Measurements from ENCODE around the gene ATP13A1. TPM values are rescaled to one million over a fixed set of nuclear protein-coding genes. Genes with fewer than 3 reads are reported as not detected.
A peak's percentile ranks its signal among the peaks of the same experiment; 100 is the strongest.

ATP13A1 gene
- 30.7 TPM for polyA plus RNA-seq (2013, experiment 1 of 2)
- 29.8 TPM for polyA plus RNA-seq (2013, experiment 2 of 2)

GRCh38 chr19:19663256-19664120, at the start of gene ATP13A1:
Gene ATP13A1, minus strand, starts transcription at chr19:19663676. Its CDS starts 10 bp downstream, at chr19:19663666.
- Histone ChIP-seq H3K9me3 (ENCODE audit: control insufficient read depth, low read length) (no peaks in the 10 kb centered on the region), H2BK15ac (ENCODE audit: low read depth, poor library complexity, severe bottlenecking) (peak within 1 kb of the TSS; percentile 75), H2AK5ac (ENCODE audit: low read length, severe bottlenecking) (no peak within 1 kb of the TSS), H3K4me3 (ENCODE audit: insufficient read depth in 1 of 2, low read depth in 1 of 2, low read length in 2 of 2) (peak within 1 kb of the TSS; percentile 99), H3K79me1 (replicated peaks; ENCODE audit: low read length, poor library complexity, severe bottlenecking) (peaks cover 8% of the 10 kb centered on the region), H3K4me1 (ENCODE audit: control insufficient read depth, insufficient read depth, low read depth, low read length) (peaks cover 20% of the 10 kb centered on the region), H3K4ac (ENCODE audit: low read depth in 1 of 2, low read length in 2 of 2) (peak within 1 kb of the TSS; percentile 85 to 95), H2BK120ac (ENCODE audit: low read depth, low read length) (peak within 1 kb of the TSS; percentile 92), H3K27me3 (ENCODE audit: control insufficient read depth in 1 of 2, insufficient read depth in 1 of 2, low read length in 2 of 2) (no peaks in the 10 kb centered on the region), H3K4me2 (ENCODE audit: low read length, poor library complexity, severe bottlenecking) (peak within 1 kb of the TSS; percentile 85), H2BK12ac (ENCODE audit: low read length in 2 of 2) (no peak within 1 kb of the TSS), H3K27ac (ENCODE audit: low read length, poor library complexity, severe bottlenecking) (peak within 1 kb of the TSS; percentile 92), H3K14ac (ENCODE audit: low read length in 2 of 2) (peak within 1 kb of the TSS in 1 of 2 experiments; percentile 91), H4K8ac (ENCODE audit: low read length) (peak within 1 kb of the TSS; percentile 96), H3K9ac (ENCODE audit: low read length) (peak within 1 kb of the TSS; percentile 96), H2AFZ (ENCODE audit: low read depth, low read length) (peak within 1 kb of the TSS; percentile 88), H4K91ac (ENCODE audit: low read length) (peak within 1 kb of the TSS; percentile 96), H3K23ac (ENCODE audit: low read length in 2 of 2) (peak within 1 kb of the TSS; percentile 83 to 99), H3K18ac (ENCODE audit: low read depth in 1 of 2, low read length in 2 of 2) (peak within 1 kb of the TSS; percentile 85 to 97), H3K36me3 (ENCODE audit: control insufficient read depth in 1 of 2, insufficient read depth in 2 of 2, low read depth in 1 of 2, low read length in 2 of 2) (peaks cover 22 to 24% of the 10 kb centered on the region in 2 experiments), H2BK5ac (ENCODE audit: low read depth, low read length, poor library complexity, severe bottlenecking) (peak within 1 kb of the TSS; percentile 86)
- WGBS = 1% methylated on average over 76 of the region's 85 CpGs
- peak; percentile 98 for DNase-seq

GRCh38 chr19:19711934-19712828, 48.7 kb upstream of the ATP13A1 start:
- DNase-seq = peak; percentile 6
- H3K23ac ChIP-seq (ENCODE audit: low read length in 2 of 2) = no peak overlapping the region
- no peak overlapping the region for H3K4me2 ChIP-seq (ENCODE audit: low read length, poor library complexity, severe bottlenecking)
- H3K9ac ChIP-seq (ENCODE audit: low read length) = no peak overlapping the region
- H4K91ac ChIP-seq (ENCODE audit: low read length) = no peak overlapping the region
- no peak overlapping the region for H2BK5ac ChIP-seq (ENCODE audit: low read depth, low read length, poor library complexity, severe bottlenecking)
- peaks cover 16% of the 10 kb centered on the region for H3K79me1 ChIP-seq (replicated peaks; ENCODE audit: low read length, poor library complexity, severe bottlenecking)
- H2BK12ac ChIP-seq (ENCODE audit: low read length in 2 of 2) = no peak overlapping the region
- H3K4me3 ChIP-seq (ENCODE audit: insufficient read depth in 1 of 2, low read depth in 1 of 2, low read length in 2 of 2) = peak overlapping the region in 1 of 2 experiments; percentile 61
- no peak overlapping the region for H2AK5ac ChIP-seq (ENCODE audit: low read length, severe bottlenecking)
- no peak overlapping the region for H3K18ac ChIP-seq (ENCODE audit: low read depth in 1 of 2, low read length in 2 of 2)
- H2BK120ac ChIP-seq (ENCODE audit: low read depth, low read length) = no peak overlapping the region
- WGBS = 99% methylated on average over 8 of the region's 10 CpGs
- H2AFZ ChIP-seq (ENCODE audit: low read depth, low read length) = no peak overlapping the region
- H3K27me3 ChIP-seq (ENCODE audit: control insufficient read depth in 1 of 2, insufficient read depth in 1 of 2, low read length in 2 of 2) = no peaks in the 10 kb centered on the region
- no peak overlapping the region for H3K4ac ChIP-seq (ENCODE audit: low read depth in 1 of 2, low read length in 2 of 2)
- peaks cover 34 to 49% of the 10 kb centered on the region in 2 experiments for H3K36me3 ChIP-seq (ENCODE audit: control insufficient read depth in 1 of 2, insufficient read depth in 2 of 2, low read depth in 1 of 2, low read length in 2 of 2)
- no peaks in the 10 kb centered on the region for H3K4me1 ChIP-seq (ENCODE audit: control insufficient read depth, insufficient read depth, low read depth, low read length)
- H3K9me3 ChIP-seq (ENCODE audit: control insufficient read depth, low read length) = peaks cover 99% of the 10 kb centered on the region
- H4K8ac ChIP-seq (ENCODE audit: low read length) = no peak overlapping the region
- no peak overlapping the region for H3K27ac ChIP-seq (ENCODE audit: low read length, poor library complexity, severe bottlenecking)
- H2BK15ac ChIP-seq (ENCODE audit: low read depth, poor library complexity, severe bottlenecking) = no peak overlapping the region
- H3K14ac ChIP-seq (ENCODE audit: low read length in 2 of 2) = no peak overlapping the region

- H3K4me2 ChIP-seq (ENCODE audit: low read length, poor library complexity, severe bottlenecking) = no peak overlapping the region
- no peak overlapping the region for H2BK5ac ChIP-seq (ENCODE audit: low read depth, low read length, poor library complexity, severe bottlenecking)
- H3K36me3 ChIP-seq (ENCODE audit: control insufficient read depth in 1 of 2, insufficient read depth in 2 of 2, low read depth in 1 of 2, low read length in 2 of 2) = peaks cover 30 to 49% of the 10 kb centered on the region in 2 experiments
- H4K8ac ChIP-seq (ENCODE audit: low read length) = no peak overlapping the region
- H3K79me1 ChIP-seq (replicated peaks; ENCODE audit: low read length, poor library complexity, severe bottlenecking) = peaks cover 11% of the 10 kb centered on the region
- H2BK12ac ChIP-seq (ENCODE audit: low read length in 2 of 2) = no peak overlapping the region
- no peak overlapping the region for H4K91ac ChIP-seq (ENCODE audit: low read length)
- H2BK120ac ChIP-seq (ENCODE audit: low read depth, low read length) = no peak overlapping the region
- H3K14ac ChIP-seq (ENCODE audit: low read length in 2 of 2) = no peak overlapping the region
- peak overlapping the region in 1 of 2 experiments; percentile 61 for H3K4me3 ChIP-seq (ENCODE audit: insufficient read depth in 1 of 2, low read depth in 1 of 2, low read length in 2 of 2)
- H3K9me3 ChIP-seq (ENCODE audit: control insufficient read depth, low read length) = peaks cover 99% of the 10 kb centered on the region
- H3K4ac ChIP-seq (ENCODE audit: low read depth in 1 of 2, low read length in 2 of 2) = no peak overlapping the region
- no peak overlapping the region for H3K23ac ChIP-seq (ENCODE audit: low read length in 2 of 2)
- no peak for DNase-seq
- H2AFZ ChIP-seq (ENCODE audit: low read depth, low read length) = no peak overlapping the region
- H2AK5ac ChIP-seq (ENCODE audit: low read length, severe bottlenecking) = no peak overlapping the region
- no peak overlapping the region for H3K18ac ChIP-seq (ENCODE audit: low read depth in 1 of 2, low read length in 2 of 2)
- H3K27ac ChIP-seq (ENCODE audit: low read length, poor library complexity, severe bottlenecking) = no peak overlapping the region
- WGBS = 97% methylated on average over 13 of the region's 14 CpGs
- no peaks in the 10 kb centered on the region for H3K27me3 ChIP-seq (ENCODE audit: control insufficient read depth in 1 of 2, insufficient read depth in 1 of 2, low read length in 2 of 2)
- no peak overlapping the region for H3K9ac ChIP-seq (ENCODE audit: low read length)
- H2BK15ac ChIP-seq (ENCODE audit: low read depth, poor library complexity, severe bottlenecking) = no peak overlapping the region
- H3K4me1 ChIP-seq (ENCODE audit: control insufficient read depth, insufficient read depth, low read depth, low read length) = no peaks in the 10 kb centered on the region
These were observed 47.9 kb upstream of the ATP13A1 start for GRCh38 chr19:19711306-19711933.

Data from mesenchymal stem cell (in vitro differentiated cells and primary cell).